COLO829 (cell line): Measurements from ENCODE around the gene CMSS1.

Experiments
- DNase-seq: peaks from one replicate; pipeline ENCODE4 v3.0.0; 2012; ENCODE audit warnings: low spot score

Gene CMSS1

DNA sequence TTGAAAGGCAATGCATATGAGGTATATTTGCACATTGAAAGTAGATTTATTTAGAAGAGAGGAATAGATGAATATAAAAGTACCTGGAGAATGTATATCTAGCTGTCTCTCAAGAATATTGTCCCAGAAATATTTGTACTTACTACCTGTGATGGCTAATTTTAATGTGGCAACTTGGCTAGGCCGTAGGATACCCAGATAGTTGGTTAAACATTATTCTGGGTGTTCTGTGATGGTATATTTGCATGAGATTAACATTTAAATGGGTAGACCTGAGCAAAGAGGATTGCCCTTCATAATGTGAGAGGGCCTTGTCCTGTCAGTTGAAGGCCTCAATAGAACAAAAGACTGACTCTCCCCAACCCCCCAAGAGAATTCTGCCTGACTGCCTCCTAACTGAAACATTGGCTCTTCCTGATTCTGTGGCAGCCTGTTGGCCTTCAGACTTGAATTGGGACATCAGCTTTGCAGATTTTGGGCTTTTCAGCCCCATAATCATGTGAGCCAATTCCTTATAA is 366.0 kb downstream of the CMSS1 start:
- no peak for DNase-seq

DNA sequence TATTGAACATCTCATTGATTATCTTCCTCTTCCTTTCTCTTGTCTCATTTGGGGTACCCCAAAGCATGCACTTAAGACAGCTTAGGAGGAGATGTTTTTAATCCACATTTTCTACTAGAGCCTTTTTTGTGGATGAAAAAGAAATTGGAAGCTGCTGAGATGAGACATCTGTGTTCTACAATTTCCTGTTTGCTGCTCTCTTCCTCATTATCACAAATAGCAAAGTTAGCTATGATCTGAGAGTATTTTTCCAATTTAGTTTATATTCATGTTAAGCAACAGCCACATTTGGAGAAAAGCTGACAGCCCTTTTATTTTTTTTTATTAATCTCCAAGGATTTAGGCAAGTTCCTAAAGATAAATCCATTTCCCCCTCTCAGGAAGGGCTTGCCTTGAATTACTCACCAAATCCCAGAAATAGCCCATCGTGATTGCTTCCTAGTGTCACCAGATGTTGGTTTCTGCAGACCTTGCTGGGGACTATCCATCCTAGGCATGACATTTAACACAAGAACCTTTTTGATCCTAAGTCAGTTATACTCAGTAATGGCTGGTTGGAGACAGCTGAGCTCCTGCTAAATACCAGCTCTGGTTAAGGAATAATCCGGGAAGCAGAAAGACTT is 367.4 kb downstream of the CMSS1 start:
- DNase-seq, result no peak

DNA sequence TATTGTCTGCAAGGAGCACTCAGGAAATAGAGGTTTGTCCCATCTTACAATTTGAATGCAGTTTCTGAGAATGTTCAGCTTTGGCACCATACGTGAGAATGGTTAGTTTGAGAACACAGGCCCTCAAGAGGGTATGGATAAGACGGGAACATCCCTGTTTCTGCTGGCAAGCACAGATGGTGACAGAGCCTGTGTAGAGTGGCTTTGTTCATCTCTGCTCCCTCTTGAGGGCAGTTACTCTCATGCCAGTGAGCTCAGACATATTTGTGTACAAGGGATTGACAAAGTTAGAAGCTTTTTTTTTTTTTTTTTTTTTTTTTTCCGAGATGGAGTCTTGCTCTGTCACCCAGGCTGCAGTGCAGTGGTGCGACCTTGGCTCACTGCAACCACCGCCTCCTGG is 368.2 kb downstream of the CMSS1 start:
- no peak for DNase-seq

DNA sequence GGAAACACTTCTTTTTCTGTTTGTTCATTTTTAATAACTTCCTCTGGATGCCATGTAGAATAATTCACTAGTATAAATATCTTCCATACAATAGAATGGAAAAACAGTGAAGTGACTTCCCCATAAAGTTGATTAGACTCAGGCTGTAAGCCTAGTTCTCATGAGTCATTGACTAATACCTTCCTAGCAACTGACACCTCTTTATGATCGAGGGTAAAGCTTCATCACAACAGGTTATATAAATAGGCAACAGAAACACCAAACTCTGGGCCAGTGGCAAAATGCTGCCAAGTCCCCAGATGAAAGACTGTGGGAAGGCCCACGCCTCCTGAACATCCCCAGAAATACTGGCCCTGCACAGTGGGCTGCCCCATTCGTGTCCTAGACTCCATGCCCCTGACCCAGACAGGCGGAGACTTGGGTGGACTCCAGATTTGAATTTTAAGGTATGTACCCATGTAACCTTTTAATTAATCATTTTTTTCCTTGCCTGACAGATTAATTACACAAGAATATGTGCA is 371.8 kb downstream of the CMSS1 start:
- DNase-seq, result no peak

DNA sequence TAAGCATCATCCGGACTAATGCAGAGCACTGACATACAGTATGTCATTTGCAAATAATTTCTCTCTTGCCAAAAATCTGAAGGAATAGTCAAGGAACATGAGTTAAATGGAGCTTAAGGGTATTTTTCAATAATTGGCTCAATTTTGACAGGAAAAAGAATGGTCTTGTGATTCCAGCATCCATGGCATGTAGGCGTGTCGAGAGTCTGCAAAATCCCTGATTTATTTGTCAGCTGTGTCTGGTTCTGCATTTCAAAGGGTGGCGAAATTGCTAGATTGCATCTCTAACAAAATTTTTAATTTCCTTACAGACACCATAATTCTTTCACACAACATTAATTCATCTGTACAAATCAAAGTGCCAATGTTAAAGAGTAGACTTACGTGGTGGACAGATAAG is 377.7 kb downstream of the CMSS1 start:
- no peak for DNase-seq

DNA sequence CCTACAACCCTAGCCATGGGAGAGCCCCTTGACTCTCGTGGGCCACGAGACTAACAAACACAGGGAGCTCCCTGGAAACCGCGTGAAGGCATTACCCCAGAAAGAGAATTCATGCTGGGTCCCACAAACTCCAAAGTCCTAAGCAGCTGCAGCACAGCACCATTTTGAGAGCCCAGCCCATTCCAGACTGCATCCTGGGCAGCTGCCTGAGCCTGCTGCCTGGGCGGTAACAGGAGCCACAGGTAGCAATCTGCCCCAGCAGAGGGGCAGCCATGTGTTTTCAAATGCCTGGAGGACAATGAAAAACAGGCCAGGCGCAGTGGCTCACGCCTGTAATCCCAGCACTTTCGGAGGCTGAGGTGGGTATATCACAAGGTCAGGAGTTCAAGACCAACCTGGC is 380.2 kb downstream of the CMSS1 start:
- no peak for DNase-seq

DNA sequence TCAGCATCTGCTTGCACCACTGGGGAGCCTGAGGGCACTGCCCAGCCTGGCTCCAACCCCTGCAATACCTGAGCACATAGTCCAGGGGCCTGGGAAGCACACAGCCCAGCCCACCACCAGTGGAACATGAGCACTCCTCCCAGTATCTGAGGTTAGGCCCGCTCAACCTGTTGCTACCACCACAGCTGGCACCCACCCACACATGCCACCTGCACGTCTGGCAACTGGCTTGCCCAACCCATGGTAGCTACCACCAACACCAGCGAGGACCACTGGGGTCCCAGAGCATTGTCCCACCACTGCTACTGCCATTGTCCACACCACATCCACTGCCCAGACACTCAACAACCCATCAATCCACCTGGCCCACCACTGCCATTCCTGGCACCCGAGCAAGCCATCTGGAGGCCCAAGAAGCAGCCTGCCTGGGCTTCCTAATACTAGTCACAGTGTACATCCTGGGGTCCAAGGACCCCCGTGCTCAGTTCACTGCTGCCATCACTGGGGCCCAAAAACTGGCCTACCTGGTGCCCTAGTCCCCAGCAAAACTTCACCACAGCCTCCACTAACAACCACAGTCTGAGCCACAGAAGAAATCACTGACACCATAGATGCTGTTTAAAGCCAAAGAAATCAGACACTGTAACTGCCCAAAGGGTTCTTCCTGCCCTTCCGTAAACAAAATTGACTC is 381.1 kb downstream of the CMSS1 start:
- no peak for DNase-seq

DNA sequence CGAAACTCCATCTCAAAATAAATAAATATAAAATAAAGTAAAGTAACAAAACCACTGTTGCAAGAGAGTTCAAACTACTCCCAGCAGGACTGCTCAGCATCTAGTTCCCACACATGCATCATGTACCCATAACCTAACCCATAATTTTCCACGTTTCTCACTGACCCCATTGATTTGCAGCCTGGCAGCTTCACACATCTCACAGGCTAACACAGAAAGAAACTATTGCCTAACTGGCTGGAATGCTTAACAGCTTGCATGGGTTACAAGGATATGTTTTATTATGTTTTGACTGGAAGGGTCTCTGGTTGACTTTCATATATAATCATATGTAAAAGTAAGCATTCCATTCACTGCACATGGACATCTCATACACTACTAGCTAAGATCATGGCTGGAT is 387.5 kb downstream of the CMSS1 start:
- no peak for DNase-seq

DNA sequence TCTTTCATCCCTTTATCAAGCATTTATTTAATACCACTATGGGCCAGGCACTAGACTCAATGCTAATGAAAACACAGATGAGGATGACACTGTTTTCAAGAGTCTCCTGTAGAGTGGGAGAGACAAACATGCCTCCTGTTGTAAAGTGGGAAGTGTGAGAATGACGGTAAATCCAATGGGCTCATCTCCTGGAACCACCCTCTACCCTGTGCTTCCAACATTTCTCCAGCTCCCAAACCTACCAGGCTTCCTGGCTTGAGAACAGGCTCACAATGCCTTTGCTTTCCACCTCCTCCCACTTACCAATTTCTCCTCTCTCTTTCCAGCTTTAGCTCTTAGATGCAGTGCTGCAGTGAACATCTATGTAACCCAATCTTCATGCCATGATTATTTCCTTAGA is 389.0 kb downstream of the CMSS1 start:
- DNase-seq, result no peak

DNA sequence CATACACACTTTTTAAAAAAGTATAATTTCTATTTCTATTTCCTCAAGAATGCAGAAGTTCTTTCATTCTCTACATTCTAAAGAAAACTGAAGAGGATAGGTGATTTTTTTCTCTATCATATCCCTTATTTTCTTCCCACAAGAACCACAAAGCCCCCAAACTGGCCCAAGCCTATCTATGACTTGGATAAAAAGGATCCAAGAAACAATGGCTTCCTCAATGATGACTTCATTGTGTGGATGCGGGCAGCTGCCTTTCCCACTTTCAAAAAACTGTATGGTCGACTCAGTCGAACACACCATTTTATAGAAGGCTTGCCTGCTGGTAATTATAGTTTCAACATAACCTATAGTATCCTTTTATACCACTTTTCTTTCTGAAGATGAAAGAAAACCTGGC is 390.2 kb downstream of the CMSS1 start:
- no peak for DNase-seq

DNA sequence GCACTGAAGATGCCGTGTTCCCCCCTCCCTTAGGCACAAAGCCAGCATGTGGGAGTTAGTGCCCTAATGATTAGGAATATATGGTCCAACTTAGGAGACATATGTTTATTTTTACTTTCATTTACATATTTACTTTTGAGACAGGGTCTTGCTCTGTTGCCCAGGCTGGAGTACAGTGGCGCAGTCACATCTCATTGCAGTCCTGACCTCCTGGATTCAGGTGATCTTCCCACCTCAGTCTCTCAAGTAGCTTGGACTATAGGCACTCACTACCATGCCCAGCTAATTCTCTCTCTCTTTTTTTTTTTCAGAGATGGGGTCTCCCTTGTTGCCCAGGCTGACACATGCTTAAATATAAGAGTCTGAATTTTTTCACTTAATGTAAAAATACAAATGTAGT is 391.5 kb downstream of the CMSS1 start:
- no peak for DNase-seq

DNA sequence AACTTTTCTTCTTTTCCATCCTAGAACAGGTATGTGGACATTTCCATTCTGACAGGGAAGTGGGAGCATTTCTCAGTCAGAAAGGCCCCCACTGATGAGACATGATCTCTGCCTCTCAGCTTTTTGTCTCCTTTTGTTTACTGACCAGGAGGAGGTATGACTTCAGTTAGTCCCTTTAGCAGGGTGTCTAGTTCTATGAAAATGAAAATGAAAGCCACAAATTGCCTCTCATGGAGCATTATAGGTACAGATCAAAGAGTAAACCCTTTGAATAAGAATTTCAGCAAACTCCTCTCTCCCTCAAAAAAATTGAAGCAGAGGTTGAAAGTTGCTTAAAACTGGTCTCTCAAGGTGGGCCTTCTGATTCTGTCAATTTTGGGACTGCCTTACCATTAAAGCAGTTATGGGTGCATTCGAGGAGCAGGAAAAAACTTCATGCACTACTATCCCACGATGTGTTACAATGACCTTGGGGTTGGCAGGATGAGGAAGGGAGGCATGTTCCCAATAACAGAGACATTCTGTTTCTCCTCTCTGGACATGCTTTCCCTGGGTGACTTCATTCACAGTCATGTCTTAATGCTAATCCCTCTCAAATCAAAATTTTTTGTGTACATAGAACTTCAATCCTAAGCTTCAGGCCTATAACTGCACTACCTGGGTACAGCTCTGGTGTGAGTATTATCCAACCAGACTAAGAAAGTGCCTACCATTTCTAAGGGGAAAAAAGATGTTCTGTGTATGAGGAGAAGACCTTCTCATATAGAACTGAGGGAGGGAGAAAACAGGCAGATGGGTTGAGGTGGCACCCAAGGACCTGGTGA is 392.5 kb downstream of the CMSS1 start:
- no peak for DNase-seq

DNA sequence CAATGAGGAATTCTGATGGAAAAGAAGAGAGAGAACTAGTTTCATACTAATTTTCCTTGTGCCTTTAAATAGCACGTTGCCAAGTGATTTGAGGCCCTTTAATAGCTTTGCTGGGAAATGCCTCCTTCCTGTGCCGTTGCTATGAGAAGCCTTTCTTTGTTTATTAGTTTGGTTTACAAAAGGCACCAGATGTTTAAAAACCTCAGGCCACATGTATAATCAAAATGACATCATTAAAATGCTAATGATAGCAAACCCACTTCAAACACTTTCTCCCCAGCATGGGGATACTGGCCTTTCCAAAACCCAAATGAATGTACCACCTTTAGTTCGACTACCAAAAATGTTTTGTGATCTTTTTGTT is 393.1 kb downstream of the CMSS1 start:
- DNase-seq, result peak; percentile 94

DNA sequence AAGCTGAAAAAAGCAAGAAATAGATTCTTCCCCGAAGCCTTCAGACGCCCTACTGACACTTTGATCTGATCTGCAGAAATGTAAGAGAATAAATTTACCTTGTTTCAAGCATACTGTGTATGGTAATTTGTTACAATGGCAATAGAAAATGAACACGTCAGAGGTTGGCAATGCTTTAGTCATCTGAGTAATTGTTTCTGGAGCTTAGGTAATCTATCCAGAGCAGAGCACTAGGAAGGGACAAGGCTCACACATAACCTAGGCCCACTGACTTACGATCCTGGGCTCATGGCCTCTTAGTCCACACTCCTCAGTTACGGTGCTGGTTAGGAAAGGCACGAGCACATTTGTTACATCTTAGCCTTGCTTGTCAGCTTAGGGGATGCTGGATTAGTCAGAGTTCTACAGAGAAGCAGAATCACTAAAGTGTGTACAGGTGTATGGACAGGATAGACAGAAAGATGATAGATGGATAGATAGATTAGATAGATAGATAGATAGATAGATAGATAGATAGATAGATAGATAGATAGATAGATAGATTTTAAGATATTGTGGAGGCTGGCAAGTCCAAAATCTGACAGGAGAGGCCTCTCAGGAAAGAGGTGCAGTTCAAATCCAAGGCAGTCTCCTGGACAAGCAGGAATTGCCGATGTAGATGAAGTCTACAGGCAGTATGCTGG is 396.4 kb downstream of the CMSS1 start:
- no peak for DNase-seq

DNA sequence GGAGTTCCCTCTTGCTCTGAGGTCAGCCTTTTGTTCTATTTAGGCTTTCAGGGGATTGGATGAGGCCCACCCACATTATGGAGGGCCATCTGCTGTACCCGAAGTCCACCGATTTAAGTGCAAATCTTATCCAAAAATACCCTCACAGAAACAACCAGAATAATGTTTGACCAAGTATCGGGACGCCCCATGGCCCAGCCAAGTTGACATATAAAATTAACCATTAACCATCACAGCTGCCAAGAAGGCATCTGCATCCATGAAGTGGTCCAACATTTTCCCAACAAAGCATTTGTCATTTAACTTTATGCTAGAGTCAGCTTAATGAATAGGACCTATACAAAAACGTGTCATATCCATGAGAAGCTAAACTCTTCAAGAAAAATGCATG is 396.9 kb downstream of the CMSS1 start:
- DNase-seq, result no peak

DNA sequence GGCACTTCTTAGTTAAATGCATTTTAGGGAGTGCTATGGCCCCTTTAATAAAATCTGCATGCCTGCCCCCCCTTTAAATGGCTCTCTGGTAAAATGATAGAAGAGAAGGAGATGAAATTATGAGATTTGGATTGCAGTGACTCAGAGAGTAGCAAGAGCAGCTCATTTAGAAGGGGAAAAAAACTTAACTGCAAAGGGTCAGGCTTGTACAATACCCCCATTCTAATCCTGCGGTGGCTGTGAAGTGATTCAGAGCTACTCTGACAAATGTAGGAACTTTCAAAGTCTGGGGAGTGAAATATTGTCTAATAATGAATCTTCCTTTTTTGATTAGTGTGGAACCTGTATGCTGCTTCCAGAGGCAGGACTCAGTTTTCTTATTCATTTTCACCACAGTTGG is 399.1 kb downstream of the CMSS1 start:
- DNase-seq, result peak; percentile 96

DNA sequence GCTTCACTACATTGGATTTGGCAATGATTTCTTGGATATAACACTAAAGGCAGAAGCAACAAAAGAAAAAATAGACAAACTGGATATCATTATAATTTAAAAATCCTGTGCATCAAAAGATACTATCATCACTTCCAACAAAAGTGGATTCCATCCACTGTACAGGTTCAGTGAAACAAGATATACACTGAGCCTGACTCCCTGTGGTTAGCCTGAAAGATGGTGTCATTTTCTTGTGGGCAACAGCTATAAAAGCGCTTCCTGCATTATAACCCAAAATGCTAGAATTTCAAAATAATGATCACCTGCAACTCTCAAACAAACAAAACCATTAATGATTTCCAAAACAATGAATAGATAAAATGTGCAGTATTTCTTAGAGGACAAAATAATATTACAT is 403.5 kb downstream of the CMSS1 start:
- DNase-seq, result no peak

DNA sequence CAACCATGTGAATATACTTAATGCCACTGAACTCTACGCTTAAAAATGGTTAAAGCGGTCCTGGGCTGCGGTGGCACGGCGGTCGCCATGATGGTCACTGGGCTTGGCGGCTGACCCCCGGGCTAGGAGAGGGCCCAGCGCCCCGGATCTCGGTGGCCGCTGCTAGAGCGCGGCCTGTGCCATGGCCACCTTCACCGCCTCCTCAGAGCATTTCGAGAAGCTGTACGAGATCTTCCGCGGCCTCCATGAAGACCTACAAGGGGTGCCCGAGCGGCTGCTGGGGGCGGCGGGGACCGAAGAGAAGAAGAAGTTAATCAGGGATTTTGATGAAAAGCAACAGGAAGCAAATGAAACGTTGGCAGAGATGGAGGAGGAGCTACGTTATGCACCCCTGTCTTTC is 407.5 kb downstream of the CMSS1 start:
- no peak for DNase-seq

DNA sequence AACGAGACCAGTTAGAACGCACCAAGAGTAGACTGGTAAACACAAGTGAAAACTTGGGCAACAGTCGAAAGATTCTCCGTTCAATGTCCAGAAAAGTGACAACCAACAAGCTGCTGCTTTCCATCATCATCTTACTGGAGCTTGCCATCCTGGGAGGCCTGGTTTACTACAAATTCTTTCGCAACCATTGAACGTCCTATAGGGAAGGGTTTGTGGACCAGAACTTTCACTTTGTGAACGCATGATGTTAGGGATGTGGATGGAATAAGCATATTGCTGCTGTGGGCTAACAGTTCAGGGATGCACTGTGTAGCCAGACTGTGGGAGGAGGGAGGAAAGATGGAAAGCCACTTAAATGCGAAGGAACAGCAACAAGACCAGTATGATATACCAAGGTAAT is 408.2 kb downstream of the CMSS1 start:
- no peak for DNase-seq

DNA sequence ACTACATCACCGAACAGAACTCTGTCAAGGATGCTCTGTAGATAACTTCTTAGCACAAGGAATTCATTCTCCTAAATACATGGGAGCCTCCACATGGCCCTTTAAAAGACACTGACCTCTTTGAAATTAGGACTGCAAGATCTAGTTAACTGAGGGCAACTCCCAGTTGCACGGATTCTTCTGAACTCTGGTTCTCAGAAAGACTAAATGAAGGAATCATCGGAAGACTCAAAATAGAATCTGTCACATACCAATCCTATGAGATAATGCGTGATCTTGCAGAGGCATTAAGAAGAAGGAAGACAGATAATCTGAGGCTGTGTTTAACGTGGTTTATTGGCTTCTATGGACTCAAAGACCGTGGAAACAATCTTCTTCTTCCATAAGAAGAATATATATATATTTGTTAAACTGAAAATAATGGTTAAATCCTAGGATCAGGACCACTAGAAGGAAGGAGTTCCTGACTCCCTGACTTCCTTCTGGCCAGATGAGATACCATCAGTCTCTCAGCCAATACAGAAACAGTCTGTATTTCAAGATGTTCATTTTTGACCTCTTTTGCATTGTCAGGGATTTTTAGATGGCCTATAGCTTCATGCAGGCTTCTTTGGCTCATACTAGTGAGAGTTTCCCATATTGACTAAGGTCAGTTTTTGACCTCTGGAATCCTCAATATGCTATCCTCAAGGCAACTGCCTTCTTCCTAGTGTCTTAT is 409.2 kb downstream of the CMSS1 start:
- DNase-seq, result peak; percentile 66

DNA sequence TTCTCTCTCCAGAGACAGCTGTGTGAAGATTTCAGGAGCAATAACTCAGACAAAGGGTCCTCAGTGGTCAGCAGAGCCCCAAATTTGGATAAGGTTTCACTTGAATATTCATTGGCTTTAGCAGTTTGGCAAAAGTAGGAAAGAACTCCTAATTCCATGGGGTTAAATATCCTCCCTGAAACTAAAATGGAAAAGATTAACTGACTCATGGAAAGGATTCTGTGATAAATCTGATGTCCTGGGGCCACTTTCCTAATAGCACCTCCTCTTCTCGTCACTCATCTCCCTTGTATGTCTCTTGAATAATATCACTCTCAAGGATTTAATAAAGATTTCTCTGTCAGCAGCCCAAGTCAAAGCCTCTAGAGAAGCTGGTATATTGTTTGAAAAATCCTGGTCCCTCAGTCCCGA is 409.9 kb downstream of the CMSS1 start:
- no peak for DNase-seq

DNA sequence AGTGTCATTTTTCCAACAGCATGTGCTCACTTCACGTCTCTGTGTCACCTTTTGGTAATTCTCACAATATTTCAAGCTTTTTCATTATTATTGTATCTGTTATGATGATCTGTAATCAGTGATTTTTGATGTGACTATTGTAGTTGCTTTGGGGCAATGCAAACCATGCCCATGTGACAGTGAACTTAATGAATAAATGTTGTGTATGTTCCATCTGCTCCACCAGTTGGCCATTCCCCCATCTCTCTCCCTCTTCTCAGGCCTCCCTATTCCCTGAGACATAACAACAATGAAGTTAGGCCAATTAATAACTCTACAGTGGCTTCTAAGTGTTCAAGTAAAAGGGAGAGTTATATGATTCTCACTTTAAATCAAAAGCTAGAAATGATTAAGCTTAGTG is 410.6 kb downstream of the CMSS1 start:
- DNase-seq, result no peak
